Parathyroid adenoma (tissue), 2 donors: Measurements from ENCODE around the gene API5.
A peak's percentile ranks its signal among the peaks of the same experiment; 100 is the strongest.

Source experiments
- H2AFZ ChIP-seq: fragments of 300-600 bp; sonication (generic); one replicate; pipeline ENCODE4 v1.7.0; 2017; ENCODE audit warnings: antibody characterized with exemption, mild to moderate bottlenecking
- H3K27ac ChIP-seq: fragments of 300-600 bp; sonication (generic); one replicate; pipeline ENCODE4 v1.7.0; 2017
- H3K27me3 ChIP-seq: fragments of 300-600 bp; sonication (generic); one replicate; pipeline ENCODE4 v1.7.0; 2017; ENCODE audit warnings: low read length; ENCODE audit not compliant: control insufficient read depth, insufficient read depth
- H3K36me3 ChIP-seq: fragments of 300-600 bp; sonication (generic); one replicate; pipeline ENCODE4 v1.7.0; 2017; ENCODE audit warnings: low read length; ENCODE audit not compliant: control insufficient read depth, insufficient read depth
- H3K4me1 ChIP-seq: fragments of 300-600 bp; sonication (generic); one replicate; pipeline ENCODE4 v1.7.0; 2017; ENCODE audit warnings: control low read depth
- H3K4me2 ChIP-seq: fragments of 300-600 bp; sonication (generic); one replicate; pipeline ENCODE4 v1.7.0; 2017; ENCODE audit warnings: low read length
- H3K4me3 ChIP-seq: fragments of 300-600 bp; sonication (generic); one replicate; pipeline ENCODE4 v1.7.0; 2017; ENCODE audit warnings: low read depth, low read length
- H3K79me2 ChIP-seq: fragments of 300-600 bp; sonication (generic); one replicate; pipeline ENCODE4 v1.7.0; 2017; ENCODE audit warnings: control low read depth
- H3K9ac ChIP-seq: fragments of 300-600 bp; sonication (generic); one replicate; pipeline ENCODE4 v1.7.0; 2017; ENCODE audit warnings: mild to moderate bottlenecking
- H3K9me3 ChIP-seq: fragments of 300-600 bp; sonication (generic); one replicate; pipeline ENCODE4 v1.7.0; 2017; ENCODE audit warnings: low read length; ENCODE audit not compliant: control insufficient read depth
- CTCF ChIP-seq: fragments of 300-600 bp; sonication (generic); IDR thresholded peaks from one replicate; pipeline ENCODE4 v1.7.0; 2017; ENCODE audit warnings: antibody characterized with exemption, mild to moderate bottlenecking
- donor health status: primary hyperparathyroidism.

The API5 gene

GRCh38 chr11:43311791-43312607 is at the start of gene API5:
TSS of gene API5 (plus strand) at chr11:43311996. CDS start at chr11:43312128, 132 bp downstream.
- H3K27ac ChIP-seq = peak within 1 kb of the TSS; percentile 45
- no peaks in the 10 kb centered on the region for H3K4me1 ChIP-seq
- peak within 1 kb of the TSS; percentile 70 for H3K4me3 ChIP-seq
- H3K27me3 ChIP-seq = no peaks in the 10 kb centered on the region
- peak; percentile 63 for TF ChIP-seq CTCF
- peak within 1 kb of the TSS; percentile 75 for H2AFZ ChIP-seq
- H3K9me3 ChIP-seq = no peaks in the 10 kb centered on the region
- peak within 1 kb of the TSS; percentile 38 for H3K9ac ChIP-seq
- peak within 1 kb of the TSS; percentile 66 for H3K4me2 ChIP-seq
- no peaks in the 10 kb centered on the region for H3K36me3 ChIP-seq
- H3K79me2 ChIP-seq = peaks cover 2% of the 10 kb centered on the region

- Histone ChIP-seq H3K4me1 (no peaks in the 10 kb centered on the region), H3K36me3 (no peaks in the 10 kb centered on the region), H3K9me3 (no peaks in the 10 kb centered on the region), H3K27ac (no peak overlapping the region), H3K4me3 (no peak overlapping the region), H3K9ac (no peak overlapping the region), H3K27me3 (no peaks in the 10 kb centered on the region), H2AFZ (no peak overlapping the region), H3K79me2 (no peaks in the 10 kb centered on the region), H3K4me2 (no peak overlapping the region)
- TF ChIP-seq CTCF = no peak
Measured at GRCh38 chr11:43267856-43268580, 43.8 kb upstream of the API5 start.

- Histone ChIP-seq H3K79me2 (no peaks in the 10 kb centered on the region), H3K36me3 (no peaks in the 10 kb centered on the region), H3K27ac (no peak overlapping the region), H3K4me2 (no peak overlapping the region), H3K9me3 (no peaks in the 10 kb centered on the region), H3K4me3 (no peak overlapping the region), H2AFZ (no peak overlapping the region), H3K9ac (no peak overlapping the region), H3K27me3 (no peaks in the 10 kb centered on the region), H3K4me1 (no peaks in the 10 kb centered on the region)
- no peak for TF ChIP-seq CTCF
Measured at GRCh38 chr11:43268786-43269185, 43.0 kb upstream of the API5 start.

- H3K27ac ChIP-seq = no peak overlapping the region
- H3K79me2 ChIP-seq = no peaks in the 10 kb centered on the region
- TF ChIP-seq CTCF = no peak
Measured at GRCh38 chr11:43269254-43269918, 42.4 kb upstream of the API5 start.

More at GRCh38 chr11:43269254-43269918, 42.4 kb upstream of the API5 start:
- no peak overlapping the region for H3K4me3 ChIP-seq
- no peak overlapping the region for H2AFZ ChIP-seq
- H3K9me3 ChIP-seq = no peaks in the 10 kb centered on the region
- H3K9ac ChIP-seq = no peak overlapping the region
- H3K36me3 ChIP-seq = no peaks in the 10 kb centered on the region
- no peaks in the 10 kb centered on the region for H3K4me1 ChIP-seq
- no peak overlapping the region for H3K4me2 ChIP-seq
- H3K27me3 ChIP-seq = no peaks in the 10 kb centered on the region
